H1 (cell line): ENCODE results near the gene PRICKLE3. TPM values are rescaled to one million over a fixed set of nuclear protein-coding genes. Genes with fewer than 3 reads are reported as not detected.

ENCODE experiments used
- CTCF ChIA-PET: fragments of 300-600 bp; sonication (Branson Sonifier 250); formaldehyde crosslinking; loops from one replicate; lab custom pipeline; 2021; ENCODE audit not compliant: partially characterized antibody; lab: Charles Lee
- POLR2A ChIA-PET: fragments of 300-600 bp; sonication (Branson Sonifier 250); formaldehyde crosslinking; loops from one replicate; lab custom pipeline; 2021; ENCODE audit warnings: inconsistent platforms; ENCODE audit not compliant: partially characterized antibody; lab: Charles Lee
- DNase-seq, 2 experiments: peaks; one replicate each; pipeline versions ENCODE4 v3.0.0 to v3.0.0-alpha.2; 2010 to 2022; ENCODE audit warnings: low spot score in 2 of 2, low read depth in 1 of 2, mixed read lengths in 1 of 2
- FAIRE-seq: peaks from 2 replicates; lab custom pipeline; 2011; peaks lifted over from hg19 to GRCh38; lab: Jason Lieb, UNC
- H2AFZ ChIP-seq: 2 replicates; pipeline ENCODE4 v1.8.1; 2012; ENCODE audit warnings: low read length, inconsistent platforms
- H2AK5ac ChIP-seq: 2 replicates; pipeline ENCODE4 v1.6.1; 2013; ENCODE audit warnings: low read depth, low read length
- H2BK120ac ChIP-seq: replicated peaks from 2 replicates; pipeline ENCODE3; 2013; ENCODE audit warnings: low read depth, low read length, inconsistent platforms
- H2BK12ac ChIP-seq: 2 replicates; pipeline ENCODE4 v1.6.1; 2013; ENCODE audit warnings: low read depth, low read length
- H2BK15ac ChIP-seq: 2 replicates; pipeline ENCODE4 v1.6.1; 2013; ENCODE audit warnings: low read length
- H2BK20ac ChIP-seq: 2 replicates; pipeline ENCODE4 v1.6.1; 2013; ENCODE audit warnings: low read length
- H2BK5ac ChIP-seq: 2 replicates; pipeline ENCODE4 v1.6.1; 2013; ENCODE audit warnings: low read depth, low read length
- H3K14ac ChIP-seq: 2 replicates; pipeline ENCODE4 v1.6.1; 2013; ENCODE audit warnings: inconsistent platforms; ENCODE audit not compliant: insufficient read length
- H3K18ac ChIP-seq: 2 replicates; pipeline ENCODE4 v1.6.1; 2013; ENCODE audit warnings: low read length; ENCODE audit errors: extremely low read depth
- H3K23ac ChIP-seq: 2 replicates; pipeline ENCODE4 v1.6.1; 2013; ENCODE audit warnings: inconsistent platforms; ENCODE audit not compliant: insufficient read length
- H3K23me2 ChIP-seq: 2 replicates; pipeline ENCODE4 v1.6.1; 2013; ENCODE audit warnings: low read depth, low read length
- H3K27ac ChIP-seq: 2 replicates; pipeline ENCODE4 v1.6.1; 2011; ENCODE audit warnings: low read depth, low read length, inconsistent platforms
- H3K27me3 ChIP-seq, 4 experiments: replicated peaks in 1 of 4; 1 replicate in 1 of 4; 2 replicates in 3 of 4; pipeline versions ENCODE4 v1.6.1 to v1.8.1; 2011 to 2013; ENCODE audit warnings: low read length in 3 of 4, mild to moderate bottlenecking in 3 of 4, inconsistent platforms in 2 of 4, mixed read lengths in 2 of 4, moderate library complexity in 1 of 4; ENCODE audit not compliant: control insufficient read depth in 3 of 4, insufficient read depth in 3 of 4; ENCODE audit errors: extremely low read depth in 1 of 4
- H3K36me3 ChIP-seq, 4 experiments: 2 replicates each; pipeline versions ENCODE4 v1.6.1 to v1.8.1; 2011 to 2013; ENCODE audit warnings: mild to moderate bottlenecking in 4 of 4, low read length in 3 of 4, moderate library complexity in 2 of 4, control low read depth in 1 of 4, inconsistent platforms in 1 of 4; ENCODE audit not compliant: insufficient read depth in 4 of 4, control insufficient read depth in 2 of 4
- H3K4ac ChIP-seq: replicated peaks from 2 replicates; pipeline ENCODE3; 2013; ENCODE audit warnings: low read length, low read depth, mixed read lengths, inconsistent platforms; ENCODE audit not compliant: insufficient read length
- H3K4me1 ChIP-seq, 4 experiments: replicated peaks in 1 of 4; 1 replicate in 1 of 4; 2 replicates in 3 of 4; pipeline versions ENCODE4 v1.6.1 to v1.8.1; 2011 to 2013; ENCODE audit warnings: low read length in 3 of 4, inconsistent platforms in 2 of 4, mixed read lengths in 1 of 4; ENCODE audit not compliant: insufficient read depth in 4 of 4, control insufficient read depth in 3 of 4
- H3K4me2 ChIP-seq, 2 experiments: 2 replicates each; pipeline versions ENCODE4 v1.6.1 to v1.8.1; 2011 to 2013; ENCODE audit warnings: low read depth in 2 of 2, low read length in 2 of 2, control low read depth in 1 of 2, inconsistent platforms in 1 of 2, mild to moderate bottlenecking in 1 of 2; ENCODE audit not compliant: insufficient read depth in 1 of 2
- H3K4me3 ChIP-seq, 4 experiments: fragments of 200-600, 300-600 bp in 1 of 4; sonication (generic), shearing (Covaris generic), sonication (Bioruptor Twin) in 1 of 4; 2 replicates each; pipeline versions ENCODE4 v1.5.1 to v1.8.1; 2011 to 2016; ENCODE audit warnings: low read length in 4 of 4, low read depth in 3 of 4, control low read depth in 2 of 4, inconsistent platforms in 2 of 4, mild to moderate bottlenecking in 2 of 4, mixed read lengths in 1 of 4, moderate library complexity in 1 of 4; ENCODE audit not compliant: insufficient read depth in 2 of 4; ENCODE audit errors: extremely low read depth in 1 of 4
- H3K56ac ChIP-seq: replicated peaks from 2 replicates; pipeline ENCODE3; 2013; ENCODE audit warnings: low read depth, mild to moderate bottlenecking, mixed read lengths, low read length, inconsistent platforms; ENCODE audit not compliant: insufficient read length
- H3K79me1 ChIP-seq: 2 replicates; pipeline ENCODE4 v1.6.1; 2013; ENCODE audit warnings: low read depth, low read length, control low read depth
- H3K79me2 ChIP-seq, 2 experiments: 2 replicates each; pipeline versions ENCODE4 v1.6.1 to v1.8.1; 2012 to 2013; ENCODE audit warnings: low read length in 2 of 2, mild to moderate bottlenecking in 2 of 2, inconsistent platforms in 1 of 2; ENCODE audit not compliant: insufficient read depth in 2 of 2, control insufficient read depth in 1 of 2
- H3K9ac ChIP-seq, 4 experiments: replicated peaks in 1 of 4; 1 replicate in 1 of 4; 2 replicates in 3 of 4; pipeline versions ENCODE4 v1.6.1 to v1.8.1; 2011 to 2013; ENCODE audit warnings: low read depth in 3 of 4, low read length in 3 of 4, control low read depth in 2 of 4, mild to moderate bottlenecking in 2 of 4, moderate library complexity in 2 of 4, inconsistent platforms in 1 of 4; ENCODE audit errors: extremely low read depth in 1 of 4
- H3K9me3 ChIP-seq, 2 experiments: 2 replicates each; pipeline versions ENCODE4 v1.6.1 to v1.8.1; 2012 to 2013; ENCODE audit warnings: mild to moderate bottlenecking in 2 of 2, moderate library complexity in 2 of 2, control low read depth in 1 of 2, inconsistent platforms in 1 of 2, low read depth in 1 of 2, low read length in 1 of 2, mixed read lengths in 1 of 2; ENCODE audit not compliant: insufficient read depth in 2 of 2
- H4K20me1 ChIP-seq, 2 experiments: replicated peaks in 1 of 2; 2 replicates each; pipeline versions ENCODE3 to v1.8.1; 2011 to 2013; ENCODE audit warnings: inconsistent platforms in 2 of 2, low read length in 2 of 2, mild to moderate bottlenecking in 1 of 2; ENCODE audit not compliant: insufficient read depth in 2 of 2, control insufficient read depth in 1 of 2
- H4K5ac ChIP-seq: 2 replicates; pipeline ENCODE4 v1.6.1; 2013; ENCODE audit warnings: low read length, low read depth, mixed read lengths, inconsistent platforms; ENCODE audit not compliant: insufficient read length
- H4K8ac ChIP-seq: 2 replicates; pipeline ENCODE4 v1.8.0; 2013; ENCODE audit warnings: mild to moderate bottlenecking, moderate library complexity, low read length, inconsistent platforms; ENCODE audit not compliant: insufficient read depth; ENCODE audit errors: extremely low read depth
- H4K91ac ChIP-seq: replicated peaks from 2 replicates; pipeline ENCODE3; 2013; ENCODE audit warnings: low read length, mixed read lengths, inconsistent platforms; ENCODE audit not compliant: insufficient read length
- EZH2 ChIP-seq: fragments of 200-600 bp; sonication (generic); IDR thresholded peaks from 2 replicates; pipeline ENCODE4 v1.7.1; 2012; ENCODE audit warnings: low read depth, mild to moderate bottlenecking, moderate library complexity, low read length, inconsistent platforms; ENCODE audit not compliant: severe bottlenecking
- TCF12 ChIP-seq: IDR thresholded peaks from 2 replicates; pipeline ENCODE4 v1.6.1; 2011; ENCODE audit warnings: low read depth, mild to moderate bottlenecking, low read length
- WGBS, 2 experiments: shearing (Covaris generic) in 1 of 2; methylation state at CpG; one replicate each; pipeline versions ENCODE4 v1.1.6 to v1.1.7; 2013 to 2015; ENCODE audit warnings: low lambda C conversion rate in 2 of 2, mixed read lengths in 2 of 2, inconsistent platforms in 1 of 2, low coverage in 1 of 2, missing lambda C conversion rate in 1 of 2; ENCODE audit not compliant: insufficient replicate concordance in 2 of 2, insufficient coverage in 1 of 2, insufficient read length in 1 of 2; ENCODE audit errors: extremely low coverage in 1 of 2, missing lambda C conversion rate in 1 of 2; 5-methylcytosine and 5-hydroxymethylcytosine counted together
- polyA plus RNA-seq, 7 experiments: library from polyadenylated mRNA; depleted of rRNA in 3 of 7; stranded (reverse) in 5 of 7; unstranded in 2 of 7; fragments of >200 nt in 5 of 7; fragments of 200-250 nt in 2 of 7; gene quantifications; 1 replicate in 5 of 7; 2 replicates in 1 of 7; 4 replicates in 1 of 7; pipeline versions ENCODE4 v1.2.1 to v1.2.3, GENCODE V29; 2011 to 2013; ENCODE audit warnings: missing spikeins in 2 of 7, mixed read lengths in 2 of 7
- total RNA-seq: library from RNA; stranded (reverse); fragmentation: NEBNext Ultra II Directional; extraction: Animal tissue kit (Norgen Biotek cat#: 25700); gene quantifications from 2 replicates; pipeline ENCODE4 v1.2.1, GENCODE V29; 2021

The PRICKLE3 gene
- total and polyA plus RNA-seq, 2 of the 8 experiments (the other 6 are each of a cell fraction or from before 2014, with no cell fraction given) = 9.1 to 10.6 TPM

- Histone ChIP-seq H3K14ac (no peak overlapping the region), H3K79me1 (no peaks in the 10 kb centered on the region), H3K18ac (no peak overlapping the region), H4K5ac (no peak overlapping the region), H3K79me2 (no peaks in the 10 kb centered on the region), H3K4me1 (peaks cover 0 to 9% (median 2%) of the 10 kb centered on the region in 4 experiments; a peak in 2 of 7 replicates), H2BK20ac (no peak overlapping the region), H3K4ac (no peak overlapping the region), H2AK5ac (no peak overlapping the region), H3K23me2 (no peaks in the 10 kb centered on the region), H2AFZ (no peak overlapping the region), H4K8ac (no peak overlapping the region), H4K20me1 (no peaks in the 10 kb centered on the region), H2BK120ac (no peak overlapping the region), H3K9ac (no peak overlapping the region), H3K4me3 (no peak overlapping the region), H3K36me3 (no peaks in the 10 kb centered on the region), H2BK12ac (no peak overlapping the region), H3K9me3 (no peaks in the 10 kb centered on the region), H3K56ac (no peak overlapping the region), H3K27ac (no peak overlapping the region), H4K91ac (no peak overlapping the region), H3K27me3 (no peaks in the 10 kb centered on the region), H3K23ac (no peak overlapping the region), H2BK15ac (no peak overlapping the region), H3K4me2 (no peak overlapping the region), H2BK5ac (no peak overlapping the region)
- FAIRE-seq (no peak), DNase-seq (no peak)
- CTCF ChIA-PET = interaction anchor here (4.6 kb wide), 1 partner anchor 18 kb away, joined by 22 read pairs; no protein-coding TSS in a partner anchor
- WGBS, 2 experiments = 89% methylated on average over 7 of the region's 9 CpGs; no CpG with 5 or more reads in 1 of the 2 experiments
- POLR2A ChIA-PET = no interaction called here
- TF ChIP-seq EZH2 = no peak
- no peak for TF ChIP-seq TCF12
Measured at GRCh38 chrX:49211074-49211473, 24.9 kb upstream of the PRICKLE3 start.
